GM23248 (cell line): ENCODE data around the gene BTAF1.
"Not testable (repeated sequence)": the region's sequence is repeated elsewhere in the genome, so short reads cannot be mapped to it uniquely, and the experiment has no call there.

Source experiments
- EZH2 ChIP-seq: fragments of 200-600 bp; sonication (generic); IDR thresholded peaks from 2 replicates; pipeline ENCODE4 v1.6.1; 2018; ENCODE audit warnings: antibody characterized with exemption, mild to moderate bottlenecking; ENCODE audit not compliant: insufficient read depth, poor library complexity, severe bottlenecking
- EZH2phosphoT487 ChIP-seq: fragments of 200-600 bp; sonication (generic); IDR thresholded peaks from 2 replicates; pipeline ENCODE4 v1.6.1; 2018; ENCODE audit warnings: antibody characterized with exemption, moderate library complexity, mild to moderate bottlenecking, low read depth; ENCODE audit not compliant: insufficient read depth

DNA sequence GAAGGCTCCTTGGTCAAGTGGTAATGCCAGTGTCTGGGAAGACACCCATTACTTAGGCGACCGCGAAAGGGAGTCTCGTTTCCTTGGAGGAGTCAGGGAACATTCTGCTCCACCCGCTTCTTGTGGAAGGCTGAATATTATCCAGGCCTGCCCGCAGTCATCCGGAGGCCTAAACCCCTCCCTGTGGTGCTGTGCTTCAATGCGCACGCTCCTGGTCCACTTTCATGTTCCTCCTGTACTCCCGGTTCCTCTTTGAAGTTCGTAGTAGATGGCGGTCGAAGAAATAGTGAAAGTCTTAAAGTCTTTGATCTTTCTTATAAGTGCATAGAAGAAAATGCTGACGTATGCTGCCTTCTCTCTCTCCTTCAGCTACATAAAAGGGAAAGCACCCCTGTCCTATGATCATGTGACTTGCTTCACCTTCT lies 29.3 kb upstream of the BTAF1 start:
- TF ChIP-seq EZH2, EZH2phosphoT487: not testable (repeated sequence)
